Glutamatergic neuron (in vitro differentiated cells): ENCODE measurements around the gene FAM13C. TPM values are rescaled to one million over a fixed set of nuclear protein-coding genes. Genes with fewer than 3 reads are reported as not detected.

ENCODE experiments used
- DNase-seq: peaks from one replicate; pipeline ENCODE4 v3.0.0; 2022
- H3K27ac Mint-ChIP-seq: one replicate; pipeline ENCODE4 v1.8.0; 2020; ENCODE audit warnings: mild to moderate bottlenecking, mixed read lengths, inconsistent platforms; ENCODE audit not compliant: unreplicated experiment
- H3K27me3 Mint-ChIP-seq: one replicate; pipeline ENCODE4 v1.8.0; 2020; ENCODE audit warnings: mild to moderate bottlenecking, moderate library complexity, mixed read lengths, inconsistent platforms; ENCODE audit not compliant: unreplicated experiment
- H3K36me3 Mint-ChIP-seq: one replicate; pipeline ENCODE4 v1.8.0; 2020; ENCODE audit warnings: mild to moderate bottlenecking, mixed read lengths, inconsistent platforms; ENCODE audit not compliant: unreplicated experiment
- H3K4me1 Mint-ChIP-seq: one replicate; pipeline ENCODE4 v1.8.0; 2020; ENCODE audit warnings: mild to moderate bottlenecking, low read depth, mixed read lengths, inconsistent platforms; ENCODE audit not compliant: unreplicated experiment
- H3K4me3 Mint-ChIP-seq: one replicate; pipeline ENCODE4 v1.8.0; 2020; ENCODE audit warnings: mild to moderate bottlenecking, mixed read lengths, inconsistent platforms; ENCODE audit not compliant: unreplicated experiment
- H3K9me3 Mint-ChIP-seq: one replicate; pipeline ENCODE4 v1.8.0; 2020; ENCODE audit warnings: mild to moderate bottlenecking, moderate library complexity, mixed read lengths, inconsistent platforms; ENCODE audit not compliant: unreplicated experiment
- total RNA-seq: library from RNA; stranded (reverse); fragmentation: NEBNext Ultra II Directional; extraction: Animal tissue kit (Norgen Biotek cat#: 25700); gene quantifications from one replicate; pipeline ENCODE4 v1.2.1, GENCODE V29; 2021; ENCODE audit not compliant: unreplicated experiment
- TF ChIP-seq, protein P1 (sequence below): fragments of 200-600 bp; sonication (generic); IDR thresholded peaks from one replicate; pipeline ENCODE4 v1.5.0; 2021; ENCODE audit not compliant: partially characterized antibody, unreplicated experiment

FAM13C gene
- total RNA-seq, 1 donor from 2014 or later: 17.8 TPM

DNA sequence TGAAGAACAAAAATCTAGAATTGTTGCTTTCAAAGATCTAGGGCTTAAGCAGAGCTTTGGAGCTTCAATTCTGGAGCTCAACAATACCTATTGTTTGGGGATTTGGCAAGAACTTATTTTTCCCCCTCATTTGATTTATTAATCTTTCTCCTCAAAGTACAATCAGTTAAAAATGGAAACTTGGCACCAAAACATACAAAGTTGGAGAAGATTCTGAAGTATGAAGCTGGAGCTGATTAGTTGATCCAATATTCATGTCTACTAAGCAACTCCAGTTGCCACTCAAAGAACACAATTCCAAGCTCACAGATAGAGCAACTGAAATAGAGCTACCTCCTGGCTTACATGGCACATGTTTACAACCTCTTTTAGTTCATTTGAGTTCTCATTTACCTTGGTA is 3.8 kb downstream of the FAM13C start:
- Mint-ChIP-seq H3K27me3 (no peaks in the 10 kb centered on the region), H3K9me3 (peaks cover 3% of the 10 kb centered on the region), H3K36me3 (peaks cover 4% of the 10 kb centered on the region), H3K4me1 (peaks cover 5% of the 10 kb centered on the region), H3K4me3 (no peak overlapping the region), H3K27ac (no peak overlapping the region)
- DNase-seq: no peak
- TF ChIP-seq, protein P1, sequence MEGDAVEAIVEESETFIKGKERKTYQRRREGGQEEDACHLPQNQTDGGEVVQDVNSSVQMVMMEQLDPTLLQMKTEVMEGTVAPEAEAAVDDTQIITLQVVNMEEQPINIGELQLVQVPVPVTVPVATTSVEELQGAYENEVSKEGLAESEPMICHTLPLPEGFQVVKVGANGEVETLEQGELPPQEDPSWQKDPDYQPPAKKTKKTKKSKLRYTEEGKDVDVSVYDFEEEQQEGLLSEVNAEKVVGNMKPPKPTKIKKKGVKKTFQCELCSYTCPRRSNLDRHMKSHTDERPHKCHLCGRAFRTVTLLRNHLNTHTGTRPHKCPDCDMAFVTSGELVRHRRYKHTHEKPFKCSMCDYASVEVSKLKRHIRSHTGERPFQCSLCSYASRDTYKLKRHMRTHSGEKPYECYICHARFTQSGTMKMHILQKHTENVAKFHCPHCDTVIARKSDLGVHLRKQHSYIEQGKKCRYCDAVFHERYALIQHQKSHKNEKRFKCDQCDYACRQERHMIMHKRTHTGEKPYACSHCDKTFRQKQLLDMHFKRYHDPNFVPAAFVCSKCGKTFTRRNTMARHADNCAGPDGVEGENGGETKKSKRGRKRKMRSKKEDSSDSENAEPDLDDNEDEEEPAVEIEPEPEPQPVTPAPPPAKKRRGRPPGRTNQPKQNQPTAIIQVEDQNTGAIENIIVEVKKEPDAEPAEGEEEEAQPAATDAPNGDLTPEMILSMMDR: no peak

DNA sequence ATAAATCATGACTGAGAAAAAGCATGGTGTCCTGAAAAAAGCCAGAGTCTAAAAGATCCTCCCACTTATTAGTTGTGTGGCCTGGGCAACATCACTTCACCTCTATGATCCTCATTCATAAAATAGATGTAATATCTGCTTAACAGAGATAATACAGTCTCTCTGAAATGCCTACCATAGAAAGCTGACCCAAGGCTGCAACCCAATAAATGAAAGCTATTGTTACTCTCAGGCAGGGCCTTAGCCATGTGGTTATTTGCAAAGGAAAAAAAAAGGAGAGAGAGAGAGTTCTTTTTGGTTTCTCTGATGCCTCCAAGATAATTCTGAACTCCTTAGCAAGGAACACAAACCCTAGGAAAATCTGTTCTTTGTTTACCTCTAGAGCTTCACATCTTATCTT is 7.9 kb downstream of the FAM13C start:
- Mint-ChIP-seq H3K4me3 (no peak overlapping the region), H3K4me1 (no peaks in the 10 kb centered on the region), H3K36me3 (peaks cover 4% of the 10 kb centered on the region), H3K27me3 (peaks cover 1% of the 10 kb centered on the region), H3K27ac (no peak overlapping the region), H3K9me3 (no peaks in the 10 kb centered on the region)
- TF ChIP-seq, protein P1: no peak
- DNase-seq: no peak

DNA sequence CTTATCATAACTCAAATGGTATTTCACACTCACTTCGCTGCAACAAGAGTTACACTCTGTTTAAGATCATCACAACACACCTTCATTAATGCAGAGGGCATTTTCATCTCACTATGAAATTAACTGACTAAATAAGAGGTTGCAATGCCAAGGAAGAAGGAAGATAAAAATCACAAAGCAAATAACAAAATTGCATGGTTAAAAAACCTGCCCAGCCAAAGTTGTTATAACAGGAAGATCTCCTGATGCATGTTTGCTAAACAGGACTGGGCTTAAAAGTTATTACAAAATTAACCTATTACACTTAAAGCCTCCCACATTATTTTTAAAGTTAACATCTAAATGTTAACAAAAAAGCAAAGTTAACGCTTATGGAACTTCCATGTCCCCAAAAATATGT is 11.8 kb downstream of the FAM13C start:
- DNase-seq: no peak
- Mint-ChIP-seq H3K27ac (no peak overlapping the region), H3K36me3 (no peaks in the 10 kb centered on the region), H3K4me3 (no peak overlapping the region), H3K9me3 (no peaks in the 10 kb centered on the region), H3K4me1 (peaks cover 3% of the 10 kb centered on the region), H3K27me3 (peaks cover 1% of the 10 kb centered on the region)
- TF ChIP-seq, protein P1: no peak

DNA sequence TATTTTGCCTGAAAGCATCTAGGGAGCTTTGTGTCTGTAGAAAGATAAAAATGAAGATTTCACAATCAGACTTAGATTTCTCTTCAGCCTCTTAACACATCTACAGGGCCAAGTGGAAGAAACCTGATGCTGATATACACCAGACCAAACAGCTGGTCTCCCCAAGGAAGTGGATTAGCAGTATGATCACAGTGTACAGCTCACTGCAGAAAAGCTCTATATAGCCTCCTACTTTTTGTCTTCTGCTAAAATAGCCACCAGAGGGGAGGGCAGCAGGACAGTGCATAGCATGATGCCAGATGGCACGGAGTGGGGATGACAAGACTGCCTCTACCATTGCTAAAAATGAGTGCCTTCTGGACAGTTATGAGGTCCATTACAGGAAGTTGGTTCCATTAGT is 16.0 kb downstream of the FAM13C start:
- H3K4me1 Mint-ChIP-seq: peaks cover 3% of the 10 kb centered on the region
- no peak for DNase-seq
- TF ChIP-seq, protein P1: no peak
- H3K27me3 Mint-ChIP-seq: no peaks in the 10 kb centered on the region
- H3K36me3 Mint-ChIP-seq: no peaks in the 10 kb centered on the region
- H3K9me3 Mint-ChIP-seq: peaks cover 3% of the 10 kb centered on the region
- no peak overlapping the region for H3K27ac Mint-ChIP-seq
- H3K4me3 Mint-ChIP-seq: no peak overlapping the region

DNA sequence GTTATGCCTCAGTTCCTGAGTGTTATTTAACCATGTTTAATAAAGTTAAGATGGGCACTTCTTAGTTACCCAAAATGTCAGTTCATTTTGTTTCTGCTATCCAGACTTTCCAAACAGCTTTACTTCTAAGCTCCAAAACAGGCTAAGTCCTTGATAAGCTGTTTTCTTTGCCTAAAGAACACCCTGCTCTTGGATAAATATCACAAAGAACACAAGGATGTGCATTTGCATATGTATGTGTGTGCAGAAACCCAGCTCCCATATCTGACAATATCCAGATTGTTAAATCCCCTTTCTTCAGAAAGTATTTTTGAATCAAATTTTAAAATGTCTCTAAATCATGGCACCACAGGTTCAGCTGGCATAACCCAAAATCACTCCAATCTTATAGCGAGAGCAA is 19.6 kb downstream of the FAM13C start:
- no peaks in the 10 kb centered on the region for H3K36me3 Mint-ChIP-seq
- H3K27me3 Mint-ChIP-seq: no peaks in the 10 kb centered on the region
- H3K4me1 Mint-ChIP-seq: peaks cover 3% of the 10 kb centered on the region
- H3K9me3 Mint-ChIP-seq: peaks cover 3% of the 10 kb centered on the region
- no peak overlapping the region for H3K27ac Mint-ChIP-seq
- DNase-seq: no peak
- TF ChIP-seq, protein P1: no peak
- H3K4me3 Mint-ChIP-seq: no peak overlapping the region
